HepG2 (cell line): ENCODE results near the gene MARS1. TPM values are rescaled to one million over a fixed set of nuclear protein-coding genes. Genes with fewer than 3 reads are reported as not detected.

Experiments
- AFF4 ChIP-seq: sonication (generic); formaldehyde crosslinking; IDR thresholded peaks from 2 replicates; pipeline ENCODE4 v1.4.0; 2020; ENCODE audit warnings: missing genetic modification reagents
- CHD2 ChIP-seq: IDR thresholded peaks from 2 replicates; pipeline ENCODE4 v1.6.1; 2011; ENCODE audit warnings: low read depth, low read length, improper control_type of control experiment
- DPF2 ChIP-seq: sonication (generic); formaldehyde crosslinking; IDR thresholded peaks from 2 replicates; pipeline ENCODE4 v1.4.0; 2020; ENCODE audit warnings: mild to moderate bottlenecking, low read depth, missing genetic modification reagents, borderline replicate concordance
- EHMT2 ChIP-seq: fragments of 200-600 bp; sonication (generic); IDR thresholded peaks from 2 replicates; pipeline ENCODE4 v1.7.0; 2017; ENCODE audit warnings: antibody characterized with exemption, low read depth, low read length, borderline replicate concordance
- GTF3A ChIP-seq: sonication (generic); formaldehyde crosslinking; conservative IDR thresholded peaks from 2 replicates; pipeline ENCODE4 v1.4.0; 2020; ENCODE audit warnings: mild to moderate bottlenecking, missing genetic modification reagents
- HOXA7 ChIP-seq: sonication (generic); formaldehyde crosslinking; IDR thresholded peaks from 2 replicates; pipeline ENCODE4 v1.8.1; 2022; ENCODE audit warnings: mild to moderate bottlenecking, missing genetic modification reagents, moderate library complexity
- KLF16 ChIP-seq, 2 experiments: sonication (generic) in 1 of 2; formaldehyde crosslinking in 1 of 2; IDR thresholded peaks; 2 replicates each; pipeline versions ENCODE4 v1.6.1 to v1.8.0; 2016 to 2023; ENCODE audit warnings: missing genetic modification reagents in 2 of 2, missing compliant biosample characterization in 1 of 2
- LCORL ChIP-seq, 2 experiments: fragments of 450-650 bp in 1 of 2; sonication (generic) in 1 of 2; formaldehyde crosslinking in 1 of 2; IDR thresholded peaks; 2 replicates each; pipeline versions ENCODE4 v1.5.0 to v1.6.1; 2017 to 2020; ENCODE audit warnings: antibody characterized with exemption in 1 of 2, missing genetic modification reagents in 1 of 2
- MED1 ChIP-seq: sonication (generic); formaldehyde crosslinking; IDR thresholded peaks from 2 replicates; pipeline ENCODE4 v1.4.0; 2020; ENCODE audit warnings: missing genetic modification reagents
- MEIS2 ChIP-seq: sonication (generic); formaldehyde crosslinking; IDR thresholded peaks from 2 replicates; pipeline ENCODE4 v1.9.0; 2021; ENCODE audit warnings: mild to moderate bottlenecking, missing genetic modification reagents
- NR2F6 ChIP-seq, 2 experiments: IDR thresholded peaks; 2 replicates each; pipeline ENCODE4 v1.6.1; 2016; ENCODE audit warnings: antibody characterized with exemption in 1 of 2, mild to moderate bottlenecking in 1 of 2
- RARA ChIP-seq: IDR thresholded peaks from 2 replicates; pipeline ENCODE4 v1.6.1; 2016; ENCODE audit warnings: missing genetic modification reagents, missing compliant biosample characterization
- SNAI1 ChIP-seq: sonication (generic); formaldehyde crosslinking; IDR thresholded peaks from 2 replicates; pipeline ENCODE4 v1.5.0; 2020; ENCODE audit warnings: mild to moderate bottlenecking, missing genetic modification reagents, borderline replicate concordance
- TFE3 ChIP-seq: IDR thresholded peaks from 2 replicates; pipeline ENCODE4 v1.6.1; 2016
- TOE1 ChIP-seq: sonication (generic); formaldehyde crosslinking; IDR thresholded peaks from 2 replicates; pipeline ENCODE4 v1.4.0; 2020; ENCODE audit warnings: mild to moderate bottlenecking, missing genetic modification reagents
- ZNF12 ChIP-seq: sonication (generic); formaldehyde crosslinking; IDR thresholded peaks from 2 replicates; pipeline ENCODE4 v1.5.0; 2020; ENCODE audit warnings: missing genetic modification reagents
- ZNF256 ChIP-seq: sonication (generic); formaldehyde crosslinking; conservative IDR thresholded peaks from 2 replicates; pipeline ENCODE4 v1.4.0; 2020; ENCODE audit warnings: missing genetic modification reagents
- ZNF501 ChIP-seq: sonication (generic); formaldehyde crosslinking; IDR thresholded peaks from 2 replicates; pipeline ENCODE4 v1.5.1; 2020; ENCODE audit warnings: mild to moderate bottlenecking, moderate library complexity, missing genetic modification reagents
- ZNF512 ChIP-seq: sonication (generic); formaldehyde crosslinking; IDR thresholded peaks from 2 replicates; pipeline ENCODE4 v1.4.0; 2020; ENCODE audit warnings: mild to moderate bottlenecking, missing genetic modification reagents
- ZNF572 ChIP-seq: sonication (generic); formaldehyde crosslinking; IDR thresholded peaks from 2 replicates; pipeline ENCODE4 v1.5.1; 2020; ENCODE audit warnings: mild to moderate bottlenecking, missing genetic modification reagents
- ZNF703 ChIP-seq: sonication (generic); formaldehyde crosslinking; IDR thresholded peaks from 2 replicates; pipeline ENCODE4 v1.5.1; 2020; ENCODE audit warnings: missing genetic modification reagents, mild to moderate bottlenecking, moderate library complexity, borderline replicate concordance
- ZNF737 ChIP-seq: sonication (generic); formaldehyde crosslinking; IDR thresholded peaks from 2 replicates; pipeline ENCODE4 v1.5.0; 2020; ENCODE audit warnings: missing genetic modification reagents, mild to moderate bottlenecking, borderline replicate concordance
- ZNF792 ChIP-seq: IDR thresholded peaks from 2 replicates; pipeline ENCODE4 v1.6.1; 2016
- polyA plus RNA-seq, 8 experiments: library from polyadenylated mRNA; depleted of rRNA in 3 of 8; stranded (reverse) in 7 of 8; unstranded in 1 of 8; fragments of >200 nt; fragmentation: Illumina TruSeq in 4 of 8; extraction: Trizol in 4 of 8; gene quantifications; 2 replicates each; pipeline versions ENCODE4 v1.2.1 to v1.2.3, GENCODE V29; 2011 to 2016; ENCODE audit warnings: low read depth in 4 of 8, missing spikeins in 1 of 8, mixed read lengths in 1 of 8; ENCODE audit not compliant: insufficient read depth in 1 of 8
- total RNA-seq, 5 experiments: library from RNA; depleted of rRNA; stranded (reverse); fragments of >200 nt; fragmentation: Illumina TruSeq; extraction: Trizol; gene quantifications; 2 replicates each; pipeline ENCODE4 v1.2.3, GENCODE V29; 2016; ENCODE audit warnings: low read depth in 1 of 5

MARS1 gene
- total and polyA plus RNA-seq, 2 of the 13 experiments (the other 11 are each of a cell fraction or from before 2014, with no cell fraction given): 115 to 181 TPM

- TF ChIP-seq AFF4 (no peak), CHD2 (peak; percentile 77; the same call in 1 of the 2 replicates), MEIS2 (peak; percentile 86; the same call in 1 of the 2 replicates), DPF2 (CRISPR knock-in tag) (peak; percentile 68; the same call in 1 of the 2 replicates), EHMT2 (no peak), ZNF792 (CRISPR knock-in tag) (peak; percentile 26; the same call in 1 of the 2 replicates), ZNF256 (CRISPR knock-in tag) (no peak), MED1 (peak; percentile 74), ZNF12 (peak; percentile 54), ZNF512 (CRISPR knock-in tag) (no peak), NR2F6 (IDR thresholded peaks at IDR 0.05) (peak; percentile 92), NR2F6 (CRISPR knock-in tag; IDR thresholded peaks at IDR 0.05) (peak; percentile 96), RARA (CRISPR knock-in tag) (peak; percentile 86), TFE3 (peak; percentile 87), SNAI1 (CRISPR knock-in tag) (no peak), GTF3A (CRISPR knock-in tag) (no peak), TOE1 (CRISPR knock-in tag) (no peak), ZNF737 (0 out of 2 replicates have a peak, but pooled peaks have one; percentile 36), HOXA7 (CRISPR knock-in tag) (no peak), KLF16 (CRISPR knock-in tag; IDR thresholded peaks at IDR 0.05) (peak in 1 of 2 experiments; percentile 91; a peak in 2 of 4 replicates), ZNF501 (CRISPR knock-in tag) (0 out of 2 replicates have a peak, but pooled peaks have one; percentile 58), ZNF703 (no peak), LCORL (IDR thresholded peaks at IDR 0.05) (no peak), LCORL (CRISPR knock-in tag; IDR thresholded peaks at IDR 0.05) (peak; percentile 88), ZNF572 (no peak)
Observed at GRCh38 chr12:57522011-57522886, 34.4 kb downstream of the MARS1 start, which contains the start of gene MBD6 (continued).
